Activated CD8-positive, alpha-beta T cell treated with anti-CD3 and anti-CD28 coated beads, Interleukin-2, amount 10 ng/mL, durations not matched to agents 7 days and 5 days (primary cell): ENCODE data around the gene UBP1. TPM values are rescaled to one million over a fixed set of nuclear protein-coding genes. Genes with fewer than 3 reads are reported as not detected.
"Not testable (repeated sequence)": the region's sequence is repeated elsewhere in the genome, so short reads cannot be mapped to it uniquely, and the experiment has no call there.

ENCODE experiments used
- ATAC-seq: fragments of 150-1000 bp; cut with Tn5 transposase; one replicate; pipeline ENCODE4 v1.10.0; 2021; ENCODE audit warnings: moderate library complexity
- CTCF ChIA-PET: fragments of 350-600 bp; sonication (Branson Sonifier 250); formaldehyde crosslinking; loops from one replicate; lab custom pipeline; 2021; ENCODE audit warnings: antibody characterized with exemption; lab: Charles Lee
- POLR2A ChIA-PET: fragments of 350-600 bp; sonication (Branson Sonifier 250); formaldehyde crosslinking; loops from one replicate; lab custom pipeline; 2021; ENCODE audit warnings: antibody characterized with exemption; lab: Charles Lee
- DNase-seq: peaks from one replicate; pipeline ENCODE4 v3.0.0-alpha.2; 2020
- H3K27ac Mint-ChIP-seq: one replicate; pipeline ENCODE4 v1.8.0; 2021; ENCODE audit warnings: mild to moderate bottlenecking, mixed read lengths
- H3K27me3 Mint-ChIP-seq: one replicate; pipeline ENCODE4 v1.8.0; 2021; ENCODE audit warnings: low read depth, mixed read lengths
- H3K36me3 Mint-ChIP-seq: one replicate; pipeline ENCODE4 v1.8.0; 2021; ENCODE audit warnings: low read depth, mixed read lengths
- H3K4me1 Mint-ChIP-seq: one replicate; pipeline ENCODE4 v1.8.0; 2021; ENCODE audit warnings: low read depth, mixed read lengths
- H3K4me3 Mint-ChIP-seq: one replicate; pipeline ENCODE4 v1.8.0; 2021; ENCODE audit warnings: mild to moderate bottlenecking, mixed read lengths
- H3K9me3 Mint-ChIP-seq: one replicate; pipeline ENCODE4 v1.8.0; 2022; ENCODE audit warnings: mixed read lengths; ENCODE audit not compliant: insufficient read depth
- total RNA-seq, 2 experiments: library from RNA; stranded (reverse); gene quantifications; one replicate each; pipeline ENCODE4 v1.2.3, GENCODE V29; 2021

Gene UBP1, protein sequence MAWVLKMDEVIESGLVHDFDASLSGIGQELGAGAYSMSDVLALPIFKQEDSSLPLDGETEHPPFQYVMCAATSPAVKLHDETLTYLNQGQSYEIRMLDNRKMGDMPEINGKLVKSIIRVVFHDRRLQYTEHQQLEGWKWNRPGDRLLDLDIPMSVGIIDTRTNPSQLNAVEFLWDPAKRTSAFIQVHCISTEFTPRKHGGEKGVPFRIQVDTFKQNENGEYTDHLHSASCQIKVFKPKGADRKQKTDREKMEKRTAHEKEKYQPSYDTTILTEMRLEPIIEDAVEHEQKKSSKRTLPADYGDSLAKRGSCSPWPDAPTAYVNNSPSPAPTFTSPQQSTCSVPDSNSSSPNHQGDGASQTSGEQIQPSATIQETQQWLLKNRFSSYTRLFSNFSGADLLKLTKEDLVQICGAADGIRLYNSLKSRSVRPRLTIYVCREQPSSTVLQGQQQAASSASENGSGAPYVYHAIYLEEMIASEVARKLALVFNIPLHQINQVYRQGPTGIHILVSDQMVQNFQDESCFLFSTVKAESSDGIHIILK
- total RNA-seq: 10 to 100 TPM; 61.9 to 64.6 TPM

DNA sequence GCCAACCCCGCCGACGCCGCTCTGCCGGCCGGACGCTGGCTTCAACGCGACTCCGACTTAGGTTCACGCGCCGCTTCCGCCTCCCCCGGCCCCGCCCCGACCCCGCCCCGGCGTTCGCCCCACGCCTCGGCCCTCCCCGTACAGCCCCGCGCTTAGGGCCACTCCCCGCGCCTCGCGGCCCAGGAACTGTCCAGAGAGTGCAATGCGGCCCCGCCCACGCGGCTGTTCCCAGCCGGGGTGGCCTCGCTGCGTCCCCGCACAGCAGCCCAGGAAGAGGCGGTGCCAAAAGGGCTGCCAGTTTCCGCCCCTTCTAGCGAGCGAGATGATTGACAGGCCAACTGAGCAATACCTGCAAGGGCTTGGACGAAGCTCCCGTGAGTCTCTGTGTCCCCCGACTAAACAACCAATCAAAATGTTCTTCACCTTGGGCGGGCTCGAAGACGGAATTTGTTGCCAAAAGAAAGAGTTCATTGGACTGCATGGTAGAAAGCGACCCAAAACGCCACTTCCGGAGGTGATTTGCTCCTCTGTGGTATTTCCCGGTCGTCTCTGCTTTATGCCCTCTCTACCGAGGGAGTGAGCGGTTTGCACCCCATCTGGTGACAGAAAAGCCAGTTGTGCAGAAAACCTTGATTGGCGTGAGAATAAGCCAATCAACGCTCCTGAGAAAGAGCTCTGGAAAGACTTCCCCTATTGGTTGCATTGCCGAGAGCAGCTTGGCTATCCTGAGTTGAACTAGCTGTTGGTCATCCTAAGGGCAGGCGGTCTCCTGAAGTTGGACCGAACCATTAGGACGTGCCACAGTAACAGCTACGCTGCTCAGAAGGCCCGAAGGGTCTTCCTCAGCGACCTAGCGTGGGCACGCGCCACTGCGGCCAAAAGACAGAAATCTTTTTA is at the start of gene UBP1:
TSS of gene UBP1 (minus strand) at position 78 of the 897 bp plus-strand sequence. CDS start 557 bp downstream, outside the sequence.
- H3K9me3 Mint-ChIP-seq: no peaks in the 10 kb centered on the region
- peaks cover 47% of the 10 kb centered on the region for H3K4me1 Mint-ChIP-seq
- H3K27ac Mint-ChIP-seq: peak within 1 kb of the TSS; percentile 100
- ATAC-seq (peak; percentile 91), DNase-seq (peak; percentile 99)
- peaks cover 9% of the 10 kb centered on the region for H3K36me3 Mint-ChIP-seq
- no peaks in the 10 kb centered on the region for H3K27me3 Mint-ChIP-seq
- peak within 1 kb of the TSS; percentile 99 for H3K4me3 Mint-ChIP-seq
- CTCF ChIA-PET: interaction anchor here (0.9 to 1.0 kb wide), 3 partner anchors 54 to 494 kb away, joined by 3 to 4 read pairs (median 3); no protein-coding TSS in a partner anchor
- POLR2A ChIA-PET: interaction anchor here (0.6 to 5.2 kb wide), 12 partner anchors 9 to 755 kb away, joined by 3 to 35 read pairs (median 4); partner anchors contain the start of genes CLASP2, CNOT10 and PDCD6IP

DNA sequence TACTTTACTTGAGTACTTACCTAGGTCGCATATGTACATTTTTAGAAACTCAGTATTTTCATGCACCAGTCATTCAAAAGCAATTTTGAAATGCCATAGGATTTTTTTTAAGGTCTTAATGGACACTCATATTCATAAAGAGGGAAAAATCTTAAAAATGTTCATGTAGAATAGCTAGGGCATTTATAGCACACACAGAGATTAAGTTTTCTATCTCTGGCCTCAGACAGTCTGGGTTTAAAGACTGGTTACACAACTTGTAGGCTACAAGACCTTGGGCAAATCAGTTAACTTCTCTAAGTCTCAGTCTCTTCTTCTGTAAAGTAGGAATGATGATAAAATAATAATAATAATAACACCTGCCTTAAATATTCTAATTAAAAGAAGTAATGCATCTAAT is 48.5 kb upstream of the UBP1 start:
- CTCF ChIA-PET: no interaction called here

DNA sequence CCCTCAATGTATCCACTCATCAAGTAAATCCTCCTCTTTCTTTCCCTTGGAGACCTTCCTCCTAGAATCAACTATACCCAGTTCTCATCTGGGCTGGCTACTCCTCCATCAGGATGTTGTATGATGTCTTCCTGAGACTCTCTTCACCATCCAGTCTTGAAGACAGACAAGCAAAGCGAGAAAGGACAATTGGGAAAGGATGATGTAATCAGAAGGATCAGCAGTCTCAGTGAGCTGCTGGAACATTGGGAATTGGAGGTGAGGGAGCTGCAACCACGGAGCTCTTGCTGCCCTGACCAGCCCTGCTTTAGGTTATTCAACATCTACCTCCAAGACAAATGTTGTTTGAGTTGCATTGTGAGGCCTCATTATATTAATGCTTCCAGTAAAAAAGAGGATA is 48.0 kb upstream of the UBP1 start:
- no peak for DNase-seq
- ChIA-PET CTCF (no interaction called here), POLR2A (interaction anchor here (0.5 kb wide), 1 partner anchor 13 kb away, joined by 3 read pairs; no protein-coding TSS in a partner anchor)
- ATAC-seq: no peak
- no peaks in the 10 kb centered on the region for H3K4me1 Mint-ChIP-seq
- H3K27ac Mint-ChIP-seq: no peak overlapping the region
- no peak overlapping the region for H3K4me3 Mint-ChIP-seq
- H3K9me3 Mint-ChIP-seq: no peaks in the 10 kb centered on the region
- H3K36me3 Mint-ChIP-seq: no peaks in the 10 kb centered on the region
- H3K27me3 Mint-ChIP-seq: no peaks in the 10 kb centered on the region

More for the DNA sequence above, 48.5 kb upstream of the UBP1 start:
- Mint-ChIP-seq H3K4me1 (no peaks in the 10 kb centered on the region), H3K9me3 (no peaks in the 10 kb centered on the region), H3K36me3 (no peaks in the 10 kb centered on the region), H3K27me3 (no peaks in the 10 kb centered on the region), H3K27ac (no peak overlapping the region), H3K4me3 (no peak overlapping the region)
- DNase-seq: no peak
- POLR2A ChIA-PET: no interaction called here
- ATAC-seq: no peak

DNA sequence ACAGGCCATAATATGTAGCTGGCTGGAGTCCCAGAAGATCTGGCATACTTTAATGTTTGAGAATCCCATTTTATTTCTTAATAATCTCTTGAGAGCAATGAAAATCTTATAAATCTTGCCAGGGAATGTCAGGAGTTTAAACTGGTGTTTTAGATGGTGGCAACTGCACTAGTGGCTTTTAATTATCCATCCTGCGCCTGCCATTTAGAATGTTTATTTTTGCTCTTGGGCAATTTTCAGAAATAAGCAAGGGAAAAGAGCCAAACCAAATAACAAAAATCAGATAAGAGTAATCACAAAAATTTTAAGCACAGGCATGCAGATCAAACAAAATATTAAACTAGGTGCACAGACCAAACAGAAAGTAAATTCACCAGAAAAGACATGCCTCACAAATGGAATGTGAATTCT is 41.9 kb upstream of the UBP1 start:
- no peaks in the 10 kb centered on the region for H3K36me3 Mint-ChIP-seq
- H3K27ac Mint-ChIP-seq: no peak overlapping the region
- ATAC-seq (no peak), DNase-seq (no peak)
- no peaks in the 10 kb centered on the region for H3K27me3 Mint-ChIP-seq
- no peaks in the 10 kb centered on the region for H3K4me1 Mint-ChIP-seq
- H3K4me3 Mint-ChIP-seq: no peak overlapping the region
- no peaks in the 10 kb centered on the region for H3K9me3 Mint-ChIP-seq
- ChIA-PET CTCF (interaction anchor here (1.4 kb wide), 1 partner anchor 13 kb away, joined by 4 read pairs; no protein-coding TSS in a partner anchor), POLR2A (no interaction called here)

DNA sequence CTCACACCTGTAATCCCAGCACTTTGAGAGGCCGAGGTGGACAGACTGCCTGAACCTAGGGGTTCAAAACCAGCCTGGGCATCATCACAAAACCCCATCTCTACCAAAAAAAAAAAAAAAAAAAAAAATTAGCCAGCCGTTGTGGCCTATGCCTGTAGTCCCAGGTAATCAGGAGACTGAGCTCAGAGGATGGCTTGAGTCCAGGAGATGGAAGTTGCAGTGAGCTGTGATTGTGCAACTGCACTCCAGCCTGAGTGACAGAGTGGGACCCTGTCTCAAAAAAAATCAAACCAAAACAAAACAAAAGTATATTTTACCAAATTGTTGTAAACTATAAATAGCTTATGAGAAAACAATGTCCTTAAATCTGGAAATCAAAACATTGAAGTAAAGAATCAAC is 34.7 kb upstream of the UBP1 start:
- H3K9me3 Mint-ChIP-seq: no peaks in the 10 kb centered on the region
- POLR2A ChIA-PET: no interaction called here
- no peak overlapping the region for H3K4me3 Mint-ChIP-seq
- no peaks in the 10 kb centered on the region for H3K4me1 Mint-ChIP-seq
- H3K36me3 Mint-ChIP-seq: no peaks in the 10 kb centered on the region
- ATAC-seq: no peak
- DNase-seq: no peak
- no peaks in the 10 kb centered on the region for H3K27me3 Mint-ChIP-seq
- H3K27ac Mint-ChIP-seq: no peak overlapping the region
- CTCF ChIA-PET: no interaction called here

- no peak overlapping the region for H3K27ac Mint-ChIP-seq
- ChIA-PET CTCF (no interaction called here), POLR2A (no interaction called here)
- ATAC-seq: no peak
- H3K4me3 Mint-ChIP-seq: no peak overlapping the region
- no peaks in the 10 kb centered on the region for H3K36me3 Mint-ChIP-seq
- no peaks in the 10 kb centered on the region for H3K27me3 Mint-ChIP-seq
- DNase-seq: no peak
- H3K4me1 Mint-ChIP-seq: no peaks in the 10 kb centered on the region
- H3K9me3 Mint-ChIP-seq: no peaks in the 10 kb centered on the region
These were observed 33.6 kb upstream of the UBP1 start for GRCh38 chr3:33473813-33474212.

DNA sequence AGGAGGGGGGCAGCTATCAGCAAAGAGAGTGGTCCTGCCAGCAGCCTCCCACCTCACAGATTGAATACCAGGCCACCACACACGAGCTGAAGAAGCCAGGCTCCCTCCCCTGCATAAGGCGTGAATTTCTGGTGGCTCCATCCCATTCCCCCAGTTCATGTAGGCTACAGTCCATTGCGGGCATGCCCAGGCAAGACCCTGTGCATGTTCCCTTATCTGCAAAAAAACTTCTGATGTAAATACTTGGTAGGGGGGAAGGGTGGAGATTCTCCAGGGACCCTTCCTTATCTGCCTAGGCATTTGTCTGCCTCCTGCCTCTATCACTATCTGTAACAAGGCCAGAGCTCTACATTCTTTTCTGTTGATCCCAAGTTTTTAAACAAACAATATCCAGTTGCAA is 27.6 kb upstream of the UBP1 start:
- Mint-ChIP-seq H3K4me3 (no peak overlapping the region), H3K4me1 (no peaks in the 10 kb centered on the region), H3K9me3 (peaks cover 8% of the 10 kb centered on the region), H3K27me3 (no peaks in the 10 kb centered on the region), H3K36me3 (peaks cover 3% of the 10 kb centered on the region), H3K27ac (no peak overlapping the region)
- CTCF ChIA-PET: no interaction called here
- ATAC-seq: no peak
- DNase-seq: no peak
- POLR2A ChIA-PET: no interaction called here

- ChIA-PET CTCF (interaction anchor here (0.6 to 1.1 kb wide), 2 partner anchors 326 to 377 kb away, joined by 4 read pairs; no protein-coding TSS in a partner anchor), POLR2A (no interaction called here)
- Mint-ChIP-seq H3K9me3 (peaks cover 8% of the 10 kb centered on the region), H3K4me1 (no peaks in the 10 kb centered on the region), H3K36me3 (peaks cover 2% of the 10 kb centered on the region), H3K27me3 (no peaks in the 10 kb centered on the region), H3K27ac (no peak overlapping the region), H3K4me3 (no peak overlapping the region)
- ATAC-seq: no peak
- DNase-seq: no peak
These were observed 20.9 kb upstream of the UBP1 start for GRCh38 chr3:33461097-33461496.

- DNase-seq, POLR2A ChIA-PET, H3K27ac Mint-ChIP-seq, H3K36me3 Mint-ChIP-seq, H3K4me1 Mint-ChIP-seq, CTCF ChIA-PET, H3K9me3 Mint-ChIP-seq, H3K27me3 Mint-ChIP-seq, H3K4me3 Mint-ChIP-seq, ATAC-seq: not testable (repeated sequence)
These were observed 19.4 kb upstream of the UBP1 start for GRCh38 chr3:33459577-33459976.

DNA sequence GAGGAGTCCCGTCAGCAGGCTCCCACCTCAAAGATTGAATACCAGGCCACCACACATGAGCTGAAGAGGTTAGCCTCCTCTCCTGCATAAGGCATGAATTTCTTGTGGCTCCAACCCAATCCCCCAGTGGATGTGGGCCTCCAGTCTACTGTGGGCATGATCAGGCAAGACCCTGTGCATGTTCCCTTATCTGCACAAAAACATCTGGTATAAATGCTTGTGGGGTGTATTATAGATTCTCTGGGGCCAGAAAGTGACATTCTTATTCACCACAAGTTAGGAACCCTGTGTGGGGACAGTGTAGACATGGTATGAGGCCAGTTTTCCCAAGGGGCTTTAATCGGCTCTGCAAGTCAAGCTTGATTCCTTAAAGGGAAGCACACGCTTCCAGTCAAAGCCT is 18.2 kb upstream of the UBP1 start:
- peaks cover 3% of the 10 kb centered on the region for H3K4me1 Mint-ChIP-seq
- no peak overlapping the region for H3K27ac Mint-ChIP-seq
- H3K36me3 Mint-ChIP-seq: peaks cover 9% of the 10 kb centered on the region
- no peak overlapping the region for H3K4me3 Mint-ChIP-seq
- ChIA-PET POLR2A (interaction anchor here (1.0 kb wide), 1 partner anchor 17 kb away, joined by 5 read pairs; no protein-coding TSS in a partner anchor), CTCF (no interaction called here)
- DNase-seq (no peak), ATAC-seq (no peak)
- no peaks in the 10 kb centered on the region for H3K27me3 Mint-ChIP-seq
- peaks cover 13% of the 10 kb centered on the region for H3K9me3 Mint-ChIP-seq

DNA sequence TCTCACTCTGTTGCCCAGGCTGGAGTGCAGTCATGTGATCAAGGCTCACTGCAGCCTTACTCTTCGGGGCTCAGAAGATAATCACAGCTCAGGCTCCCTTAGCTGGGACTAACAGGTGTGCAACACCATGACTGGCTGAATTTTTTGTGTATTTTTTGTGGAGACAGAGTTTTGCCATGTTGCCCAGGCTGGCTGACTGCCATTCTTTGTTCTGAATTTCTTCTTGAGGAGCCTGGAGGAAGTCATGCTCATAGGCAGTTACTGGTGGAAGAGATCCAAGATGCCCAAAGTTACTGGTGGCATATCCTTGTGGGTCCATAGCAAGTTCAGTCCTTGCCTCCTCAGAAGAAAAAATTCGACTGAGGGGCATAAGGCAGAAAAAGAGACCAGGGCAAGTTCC is 16.6 kb upstream of the UBP1 start:
- ATAC-seq (no peak), DNase-seq (no peak)
- H3K9me3 Mint-ChIP-seq: peaks cover 10% of the 10 kb centered on the region
- no peak overlapping the region for H3K4me3 Mint-ChIP-seq
- POLR2A ChIA-PET: no interaction called here
- CTCF ChIA-PET: no interaction called here
- peaks cover 12% of the 10 kb centered on the region for H3K36me3 Mint-ChIP-seq
- no peaks in the 10 kb centered on the region for H3K27me3 Mint-ChIP-seq
- H3K27ac Mint-ChIP-seq: no peak overlapping the region
- H3K4me1 Mint-ChIP-seq: peaks cover 3% of the 10 kb centered on the region
